Stomach (tissue), 4 donors: ENCODE data around the gene PPP2R5D.

Experiments used
- POLR2AphosphoS5 ChIP-seq, 3 donors: sonication (generic); formaldehyde crosslinking; IDR thresholded peaks; one replicate each; pipeline ENCODE4 v1.6.1; 2016; ENCODE audit warnings: antibody characterized with exemption in 3 of 3
- TF ChIP-seq, protein P1 (sequence below), 7 experiments: fragments of 450-650 bp in 4 of 7; fragments of 200-600 bp in 3 of 7; sonication (generic) in 3 of 7; IDR thresholded peaks; one replicate each; pipeline ENCODE4 v1.5.1; 2016 to 2019; ENCODE audit warnings: antibody characterized with exemption in 7 of 7, control low read depth in 2 of 7, mild to moderate bottlenecking in 1 of 7

DNA sequence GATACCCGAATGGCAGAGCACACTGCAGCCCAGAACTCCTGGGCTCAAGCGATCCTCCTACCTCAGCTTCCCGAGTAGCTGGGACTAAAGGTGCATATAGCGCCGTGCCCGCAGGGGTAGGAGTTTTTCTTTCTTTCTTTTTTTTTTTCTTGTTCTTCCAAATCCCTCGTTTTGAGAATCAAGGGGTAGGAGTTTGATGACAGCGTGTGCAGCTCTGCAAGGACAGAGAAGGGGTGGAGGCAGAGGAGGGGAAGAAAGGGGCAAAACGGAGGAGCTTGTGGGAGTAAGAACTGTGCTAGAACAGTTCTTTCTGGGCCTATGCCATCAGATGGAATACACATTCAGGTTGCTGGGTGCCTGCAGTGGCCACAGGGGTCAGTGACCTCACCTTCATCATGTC lies 52.3 kb downstream of the PPP2R5D start:
- TF ChIP-seq POLR2AphosphoS5 (IDR thresholded peaks at IDR 0.05), result no peak
- TF ChIP-seq, protein P1, sequence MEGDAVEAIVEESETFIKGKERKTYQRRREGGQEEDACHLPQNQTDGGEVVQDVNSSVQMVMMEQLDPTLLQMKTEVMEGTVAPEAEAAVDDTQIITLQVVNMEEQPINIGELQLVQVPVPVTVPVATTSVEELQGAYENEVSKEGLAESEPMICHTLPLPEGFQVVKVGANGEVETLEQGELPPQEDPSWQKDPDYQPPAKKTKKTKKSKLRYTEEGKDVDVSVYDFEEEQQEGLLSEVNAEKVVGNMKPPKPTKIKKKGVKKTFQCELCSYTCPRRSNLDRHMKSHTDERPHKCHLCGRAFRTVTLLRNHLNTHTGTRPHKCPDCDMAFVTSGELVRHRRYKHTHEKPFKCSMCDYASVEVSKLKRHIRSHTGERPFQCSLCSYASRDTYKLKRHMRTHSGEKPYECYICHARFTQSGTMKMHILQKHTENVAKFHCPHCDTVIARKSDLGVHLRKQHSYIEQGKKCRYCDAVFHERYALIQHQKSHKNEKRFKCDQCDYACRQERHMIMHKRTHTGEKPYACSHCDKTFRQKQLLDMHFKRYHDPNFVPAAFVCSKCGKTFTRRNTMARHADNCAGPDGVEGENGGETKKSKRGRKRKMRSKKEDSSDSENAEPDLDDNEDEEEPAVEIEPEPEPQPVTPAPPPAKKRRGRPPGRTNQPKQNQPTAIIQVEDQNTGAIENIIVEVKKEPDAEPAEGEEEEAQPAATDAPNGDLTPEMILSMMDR (IDR thresholded peaks at IDR 0.05), result no peak
